K562 (cell line): ENCODE data around the gene SLC46A3. TPM values are rescaled to one million over a fixed set of nuclear protein-coding genes. Genes with fewer than 3 reads are reported as not detected.

ENCODE experiments used
- ASH1L ChIP-seq: fragments of 450-650 bp; IDR thresholded peaks from 2 replicates; pipeline ENCODE4 v1.6.1; 2018; ENCODE audit warnings: borderline replicate concordance, mild to moderate bottlenecking, low read depth; ENCODE audit not compliant: partially characterized antibody
- BRD4 ChIP-seq: fragments of 200-600 bp; sonication (generic); IDR thresholded peaks from 2 replicates; pipeline ENCODE4 v1.6.1; 2017; ENCODE audit warnings: inconsistent platforms
- CHCHD3 ChIP-seq: fragments of 250-450 bp; sonication (Bioruptor Pico); IDR thresholded peaks from 2 replicates; pipeline ENCODE4 v2.1.2; 2022; ENCODE audit warnings: mild to moderate bottlenecking
- EGR1 ChIP-seq: fragments of 450-650 bp; conservative IDR thresholded peaks from 2 replicates; pipeline ENCODE4 v1.6.1; 2017; ENCODE audit warnings: mild to moderate bottlenecking
- HLTF ChIP-seq: fragments of 450-650 bp; IDR thresholded peaks from 2 replicates; pipeline ENCODE4 v1.6.1; 2016
- IFI16 ChIP-seq: fragments of 250-450 bp; sonication (Bioruptor Pico); IDR thresholded peaks from 2 replicates; pipeline ENCODE4 v2.1.2; 2022; ENCODE audit warnings: mild to moderate bottlenecking, inconsistent platforms
- MAFG ChIP-seq: fragments of 450-650 bp; conservative IDR thresholded peaks from 2 replicates; pipeline ENCODE4 v1.6.1; 2016; ENCODE audit warnings: missing genetic modification characterization, missing compliant biosample characterization
- MEIS2 ChIP-seq: fragments of 450-650 bp; IDR thresholded peaks from 2 replicates; pipeline ENCODE4 v1.6.1; 2014; ENCODE audit warnings: mild to moderate bottlenecking; ENCODE audit not compliant: partially characterized antibody
- NR0B1 ChIP-seq: fragments of 450-650 bp; IDR thresholded peaks from one replicate; pipeline ENCODE4 v1.6.1; 2018; ENCODE audit warnings: mild to moderate bottlenecking, moderate library complexity; ENCODE audit not compliant: partially characterized antibody
- RBFOX2 ChIP-seq: fragments of 200-400 bp; formaldehyde crosslinking; IDR thresholded peaks from 2 replicates; pipeline ENCODE4 v1.6.1; 2017; ENCODE audit warnings: low read depth, mild to moderate bottlenecking, low read length, moderate library complexity
- RFX7 ChIP-seq: fragments of 250-450 bp; sonication (Bioruptor Pico); IDR thresholded peaks from 2 replicates; pipeline ENCODE4 v1.5.1; 2021; ENCODE audit warnings: mild to moderate bottlenecking
- SETDB1 ChIP-seq: IDR thresholded peaks from one replicate; pipeline ENCODE4 v1.6.1; 2012; ENCODE audit warnings: low read length, control low read depth, inconsistent platforms
- SMAD4 ChIP-seq: fragments of 250-450 bp; sonication (Bioruptor Pico); conservative IDR thresholded peaks from 2 replicates; pipeline ENCODE4 v1.8.0; 2021; ENCODE audit warnings: inconsistent platforms, mild to moderate bottlenecking, moderate library complexity
- TCF15 ChIP-seq: fragments of 250-450 bp; sonication (Bioruptor Pico); IDR thresholded peaks from 2 replicates; pipeline ENCODE4 v1.8.0; 2022; ENCODE audit warnings: moderate library complexity, mild to moderate bottlenecking, inconsistent platforms
- TCF7L2 ChIP-seq: fragments of 150-350 bp; IDR thresholded peaks from 2 replicates; pipeline ENCODE4 v1.6.1; 2016; ENCODE audit warnings: low read depth, mild to moderate bottlenecking, low read length, moderate library complexity
- THAP12 ChIP-seq: fragments of 250-450 bp; sonication (Bioruptor Pico); IDR thresholded peaks from 2 replicates; pipeline ENCODE4 v1.9.0; 2021; ENCODE audit warnings: mild to moderate bottlenecking, inconsistent platforms
- TSC22D4 ChIP-seq: fragments of 450-650 bp; IDR thresholded peaks from 2 replicates; pipeline ENCODE4 v1.6.1; 2016; ENCODE audit warnings: missing genetic modification characterization, missing biosample characterization, control low read depth
- UBTF ChIP-seq, 2 experiments: IDR thresholded peaks; 2 replicates each; pipeline ENCODE4 v1.6.1; 2012; ENCODE audit warnings: improper control_type of control experiment in 2 of 2, low read depth in 2 of 2, low read length in 2 of 2, borderline replicate concordance in 1 of 2
- XRCC4 ChIP-seq: IDR thresholded peaks from one replicate; pipeline ENCODE4 v1.6.1; 2011; ENCODE audit not compliant: insufficient read depth, insufficient read length; ENCODE audit errors: extremely low read depth
- ZBTB1 ChIP-seq: sonication (generic); formaldehyde crosslinking; IDR thresholded peaks from 2 replicates; pipeline ENCODE4 v1.8.1; 2023; ENCODE audit warnings: missing genetic modification reagents, low read depth, mild to moderate bottlenecking, borderline replicate concordance
- ZKSCAN1 ChIP-seq: fragments of 150-350 bp; IDR thresholded peaks from 2 replicates; pipeline ENCODE4 v1.6.1; 2016; ENCODE audit warnings: low read depth, low read length
- polyA plus RNA-seq, 8 experiments: library from polyadenylated mRNA; depleted of rRNA in 4 of 8; stranded (reverse) in 5 of 8; unstranded in 3 of 8; fragments of >200 nt; fragmentation: Nextera tagmentation in 2 of 8; fragmentation: Illumina TruSeq in 1 of 8; extraction: Ambion mirVana in 2 of 8; extraction: Trizol in 1 of 8; gene quantifications; 2 replicates each; pipeline versions ENCODE4 v1.2.1 to v1.2.3, GENCODE V29; 2011 to 2014; ENCODE audit warnings: inconsistent platforms in 1 of 8, missing spikeins in 1 of 8
- total RNA-seq, 7 experiments: library from RNA; depleted of rRNA in 6 of 7; stranded (reverse); fragments of >200 nt in 6 of 7; fragmentation: Illumina TruSeq in 2 of 7; extraction: Trizol in 2 of 7; gene quantifications; 2 replicates each; pipeline versions ENCODE4 v1.2.1 to v1.2.3, GENCODE V29; 2011 to 2021; ENCODE audit warnings: low replicate concordance in 1 of 7

Gene SLC46A3
- total and polyA plus RNA-seq, 9 of the 15 experiments (the other 6 are each of a cell fraction or from before 2014, with no cell fraction given): 0.14 to 1.2 (median 0.51) TPM

GRCh38 chr13:28658796-28659620 lies 59.8 kb downstream of the SLC46A3 start, which contains the start of gene POMP (continued):
- TF ChIP-seq SMAD4 (CRISPR knock-in tag): peak; percentile 46; the same call in 1 of the 2 replicates
- no peak for TF ChIP-seq NR0B1
- no peak for TF ChIP-seq BRD4
- no peak for TF ChIP-seq ZBTB1 (CRISPR knock-in tag)
- TF ChIP-seq SETDB1: no peak
- TF ChIP-seq RFX7 (CRISPR knock-in tag): no peak
- no peak for TF ChIP-seq TCF7L2
- no peak for TF ChIP-seq MEIS2
- no peak for TF ChIP-seq TCF15 (CRISPR knock-in tag)
- peak; percentile 98 for TF ChIP-seq RBFOX2
- no peak for TF ChIP-seq CHCHD3 (CRISPR knock-in tag)
- no peak for TF ChIP-seq ZKSCAN1
- 0 out of 4 replicates have a peak, but pooled peaks have one; percentile 23 to 41 for TF ChIP-seq UBTF (IDR thresholded peaks at IDR 0.05; ENCODE audit: borderline replicate concordance in 1 of 2, low read depth in 2 of 2, low read length in 2 of 2)
- peak; percentile 67 for TF ChIP-seq EGR1
- no peak for TF ChIP-seq IFI16 (CRISPR knock-in tag)
- TF ChIP-seq TSC22D4: no peak
- no peak for TF ChIP-seq ASH1L
- no peak for TF ChIP-seq HLTF
- TF ChIP-seq XRCC4: no peak
- TF ChIP-seq MAFG (tag): peak; percentile 72
- peak; percentile 52 for TF ChIP-seq THAP12
